ENCODE measurements around the gene EFNA4. TPM values are rescaled to one million over a fixed set of nuclear protein-coding genes. Genes with fewer than 3 reads are reported as not detected.

EFNA4 gene
- 17.0 and 18.8 TPM in 2 replicates for total RNA-seq (2021)
- Bru-seq, nascent RNA = percentile 75 among the genes with signal in this experiment
- BruChase-seq, experiment 1, labeled RNA remaining after a 2-hour chase = percentile 89 among the genes with signal in this experiment
- BruChase-seq, experiment 2, labeled RNA remaining after a 6-hour chase = percentile 71 among the genes with signal in this experiment
- long read RNA-seq, transcript EFNA4-202 (4 exons, 1,263 nt) = major isoform, 7 of 15 reads
- long read RNA-seq, transcript EFNA4-203 (4 exons, 1,052 nt) = minor isoform, 6 of 15 reads
- long read RNA-seq, partial matches to known transcripts = 2 of 15 reads
- long read RNA-seq, other reads (novel, unspliced or antisense) = 0 of 15 reads

- Histone ChIP-seq H3K4me3 (ENCODE audit: low read depth, low read length, poor library complexity, severe bottlenecking) (peak within 1 kb of the TSS; percentile 81), H3K27me3 (replicated peaks; ENCODE audit: insufficient read depth, low read depth, low read length, poor library complexity) (no peaks in the 10 kb centered on the region), H3K27ac (ENCODE audit: low read depth, low read length, poor library complexity, severe bottlenecking) (peak within 1 kb of the TSS; percentile 89), H3K36me3 (ENCODE audit: insufficient read depth, low read length, poor library complexity, severe bottlenecking) (no peaks in the 10 kb centered on the region), H3K9me3 (ENCODE audit: low read depth, low read length, poor library complexity, severe bottlenecking) (no peaks in the 10 kb centered on the region), H3K4me1 (ENCODE audit: insufficient read depth, low read length, poor library complexity, severe bottlenecking) (peaks cover 31% of the 10 kb centered on the region)
- TF ChIP-seq EZH2 (IDR thresholded peaks at IDR 0.05; ENCODE audit: borderline replicate concordance, low read depth, low read length, poor library complexity, severe bottlenecking) = no peak
- no peak for TF ChIP-seq CTCF (conservative IDR thresholded peaks at IDR 0.05; ENCODE audit: low read depth, low read length)
- BruUV-seq (replicated peaks) = no TSS peak
- intact Hi-C loops (cut with micrococcal nuclease; ENCODE audit: unreplicated experiment) = loop anchor here (1.0 to 5.0 kb wide), 4 partner anchors 21 to 581 kb away; partner anchors contain the start of genes PYGO2 and UBE2Q1
- peak; percentile 96 for DNase-seq (ENCODE audit: low spot score)
- CTCF ChIA-PET = interaction anchor here (0.8 to 3.8 kb wide), 2 partner anchors 15 to 21 kb away, joined by 3 to 35 read pairs; partner anchors contain the start of gene EFNA3
- POLR2A ChIA-PET (ENCODE audit: low non-redundant PET) = no interaction called here
Measured at GRCh38 chr1:155063550-155064110, at the start of gene EFNA4. EFNA4 (plus strand) TSS chr1:155063740; CDS start chr1:155063824, 84 bp downstream.

- H3K4me3 ChIP-seq (ENCODE audit: low read depth, low read length, poor library complexity, severe bottlenecking) = no peak overlapping the region
- no peaks in the 10 kb centered on the region for H3K9me3 ChIP-seq (ENCODE audit: low read depth, low read length, poor library complexity, severe bottlenecking)
- peaks cover 16% of the 10 kb centered on the region for H3K36me3 ChIP-seq (ENCODE audit: insufficient read depth, low read length, poor library complexity, severe bottlenecking)
- CTCF ChIA-PET = interaction anchor here (0.6 kb wide), 1 partner anchor 14 kb away, joined by 7 read pairs; no protein-coding TSS in a partner anchor
- no peaks in the 10 kb centered on the region for H3K27me3 ChIP-seq (replicated peaks; ENCODE audit: insufficient read depth, low read depth, low read length, poor library complexity)
- H3K27ac ChIP-seq (ENCODE audit: low read depth, low read length, poor library complexity, severe bottlenecking) = no peak overlapping the region
- no peak for DNase-seq (ENCODE audit: low spot score)
- intact Hi-C loops (cut with micrococcal nuclease; ENCODE audit: unreplicated experiment) = no loop called here
- BruUV-seq (replicated peaks) = no TSS peak
- H3K4me1 ChIP-seq (ENCODE audit: insufficient read depth, low read length, poor library complexity, severe bottlenecking) = peaks cover 19% of the 10 kb centered on the region
- POLR2A ChIA-PET (ENCODE audit: low non-redundant PET) = interaction anchor here (0.5 kb wide), 1 partner anchor 71 kb away, joined by 4 read pairs; no protein-coding TSS in a partner anchor
- no peak for TF ChIP-seq CTCF (conservative IDR thresholded peaks at IDR 0.05; ENCODE audit: low read depth, low read length)
- no peak for TF ChIP-seq EZH2 (IDR thresholded peaks at IDR 0.05; ENCODE audit: borderline replicate concordance, low read depth, low read length, poor library complexity, severe bottlenecking)
Measured at GRCh38 chr1:155014709-155015508, 48.6 kb upstream of the EFNA4 start.

GRCh38 chr1:155015527-155016230 lies 47.9 kb upstream of the EFNA4 start:
- intact Hi-C loops (cut with micrococcal nuclease; ENCODE audit: unreplicated experiment) = no loop called here
- CTCF ChIA-PET = no interaction called here
- POLR2A ChIA-PET (ENCODE audit: low non-redundant PET) = interaction anchor here (0.5 kb wide), 1 partner anchor 70 kb away, joined by 4 read pairs; no protein-coding TSS in a partner anchor
- no peaks in the 10 kb centered on the region for H3K27me3 ChIP-seq (replicated peaks; ENCODE audit: insufficient read depth, low read depth, low read length, poor library complexity)
- TF ChIP-seq CTCF (conservative IDR thresholded peaks at IDR 0.05; ENCODE audit: low read depth, low read length) (no peak), EZH2 (IDR thresholded peaks at IDR 0.05; ENCODE audit: borderline replicate concordance, low read depth, low read length, poor library complexity, severe bottlenecking) (no peak)
- H3K36me3 ChIP-seq (ENCODE audit: insufficient read depth, low read length, poor library complexity, severe bottlenecking) = peaks cover 16% of the 10 kb centered on the region
- DNase-seq (ENCODE audit: low spot score) = no peak
- no peak overlapping the region for H3K4me3 ChIP-seq (ENCODE audit: low read depth, low read length, poor library complexity, severe bottlenecking)
- no peaks in the 10 kb centered on the region for H3K9me3 ChIP-seq (ENCODE audit: low read depth, low read length, poor library complexity, severe bottlenecking)
- H3K27ac ChIP-seq (ENCODE audit: low read depth, low read length, poor library complexity, severe bottlenecking) = no peak overlapping the region
- BruUV-seq (replicated peaks) = no TSS peak
- H3K4me1 ChIP-seq (ENCODE audit: insufficient read depth, low read length, poor library complexity, severe bottlenecking) = peaks cover 19% of the 10 kb centered on the region
